PC-3 (cell line): ENCODE measurements around the gene SLC6A6.

Experiments
- EZH2phosphoT487 ChIP-seq: fragments of 300-600 bp; sonication (generic); IDR thresholded peaks from 2 replicates; pipeline ENCODE4 v1.6.1; 2018; ENCODE audit warnings: mild to moderate bottlenecking, antibody characterized with exemption, low read length, borderline replicate concordance
- TF ChIP-seq, protein P1 (sequence below): fragments of 300-600 bp; sonication (generic); conservative IDR thresholded peaks from 2 replicates; pipeline ENCODE4 v1.5.1; 2017; ENCODE audit warnings: antibody characterized with exemption, low read depth, mild to moderate bottlenecking, low read length

DNA sequence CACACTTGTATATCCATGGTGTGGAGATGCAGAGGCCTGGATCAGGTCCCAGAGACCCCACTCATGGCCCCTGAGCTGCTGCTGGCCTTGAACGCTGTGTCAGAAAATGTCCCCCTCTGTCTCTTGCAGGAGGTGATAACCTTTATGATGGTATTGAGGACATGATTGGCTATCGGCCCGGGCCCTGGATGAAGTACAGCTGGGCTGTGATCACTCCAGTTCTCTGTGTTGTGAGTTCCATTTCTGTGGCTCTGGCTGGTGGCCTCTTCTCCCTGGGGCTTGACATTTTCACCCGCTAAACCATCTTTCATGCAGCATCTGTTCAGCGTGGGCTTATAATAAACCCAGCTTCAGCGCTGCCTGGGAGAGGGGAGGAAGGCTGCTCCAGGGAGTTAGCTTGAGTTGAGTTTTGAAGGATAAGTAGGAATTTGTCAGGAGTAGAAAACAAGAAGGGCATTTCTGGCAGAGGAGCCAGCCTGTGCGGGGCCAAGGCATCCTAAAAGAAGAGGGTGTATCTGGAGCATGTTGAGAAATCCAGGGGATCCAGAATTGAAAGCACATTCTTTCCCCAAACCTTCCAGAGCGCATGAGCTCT lies 76.6 kb downstream of the SLC6A6 start:
- TF ChIP-seq EZH2phosphoT487, result no peak
- TF ChIP-seq, protein P1, sequence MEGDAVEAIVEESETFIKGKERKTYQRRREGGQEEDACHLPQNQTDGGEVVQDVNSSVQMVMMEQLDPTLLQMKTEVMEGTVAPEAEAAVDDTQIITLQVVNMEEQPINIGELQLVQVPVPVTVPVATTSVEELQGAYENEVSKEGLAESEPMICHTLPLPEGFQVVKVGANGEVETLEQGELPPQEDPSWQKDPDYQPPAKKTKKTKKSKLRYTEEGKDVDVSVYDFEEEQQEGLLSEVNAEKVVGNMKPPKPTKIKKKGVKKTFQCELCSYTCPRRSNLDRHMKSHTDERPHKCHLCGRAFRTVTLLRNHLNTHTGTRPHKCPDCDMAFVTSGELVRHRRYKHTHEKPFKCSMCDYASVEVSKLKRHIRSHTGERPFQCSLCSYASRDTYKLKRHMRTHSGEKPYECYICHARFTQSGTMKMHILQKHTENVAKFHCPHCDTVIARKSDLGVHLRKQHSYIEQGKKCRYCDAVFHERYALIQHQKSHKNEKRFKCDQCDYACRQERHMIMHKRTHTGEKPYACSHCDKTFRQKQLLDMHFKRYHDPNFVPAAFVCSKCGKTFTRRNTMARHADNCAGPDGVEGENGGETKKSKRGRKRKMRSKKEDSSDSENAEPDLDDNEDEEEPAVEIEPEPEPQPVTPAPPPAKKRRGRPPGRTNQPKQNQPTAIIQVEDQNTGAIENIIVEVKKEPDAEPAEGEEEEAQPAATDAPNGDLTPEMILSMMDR, result no peak
